ENCODE measurements around the gene LRBA. TPM values are rescaled to one million over a fixed set of nuclear protein-coding genes. Genes with fewer than 3 reads are reported as not detected.

The LRBA gene
- total and polyA plus RNA-seq, 4 experiments from 2014 or later: 17.1 to 64.5 (median 45.4) TPM

- Histone ChIP-seq H3K36me3 (ENCODE audit: insufficient read depth, low read length) (no peaks in the 10 kb centered on the region), H3K27me3 (ENCODE audit: insufficient read depth, low read length) (no peaks in the 10 kb centered on the region), H3K27ac (ENCODE audit: low read depth, low read length) (no peak overlapping the region), H3K4me1 (ENCODE audit: insufficient read depth, low read length) (no peaks in the 10 kb centered on the region), H3K9me3 (ENCODE audit: control insufficient read depth in 1 of 2, low read length in 2 of 2) (no peaks in the 10 kb centered on the region), H3K4me3 (ENCODE audit: low read length in 2 of 2) (no peak overlapping the region)
- peaks cover 10 to 19% of the 10 kb centered on the region in 2 donors for H3K36me3 Mint-ChIP-seq
- CTCF ChIA-PET (ENCODE audit: partially characterized antibody): no interaction called here
- peaks cover 0 to 2% (median 0%) of the 10 kb centered on the region in 8 donors for H3K9me3 Mint-ChIP-seq
- H3K27ac Mint-ChIP-seq: no peak overlapping the region
- POLR2A ChIA-PET (ENCODE audit: partially characterized antibody): no interaction called here
- intact Hi-C loops (cut with micrococcal nuclease): no loop called here
- peaks cover 0 to 4% (median 1%) of the 10 kb centered on the region in 4 donors for H3K4me1 Mint-ChIP-seq
- H3K4me3 Mint-ChIP-seq: no peak overlapping the region
- no peaks in the 10 kb centered on the region for H3K27me3 Mint-ChIP-seq
- no peak for DNase-seq
Measured at GRCh38 chr4:150694438-150694837, 320.6 kb downstream of the LRBA start.

- POLR2A ChIA-PET (ENCODE audit: partially characterized antibody): no interaction called here
Measured at GRCh38 chr4:150683775-150684350, 331.2 kb downstream of the LRBA start.

GRCh38 chr4:150682126-150682525 is 333.0 kb downstream of the LRBA start:
- H3K4me3 Mint-ChIP-seq: no peak overlapping the region
- Histone ChIP-seq H3K27me3 (ENCODE audit: insufficient read depth, low read length) (no peaks in the 10 kb centered on the region), H3K4me3 (ENCODE audit: low read length in 2 of 2) (no peak overlapping the region), H3K4me1 (ENCODE audit: insufficient read depth, low read length) (no peaks in the 10 kb centered on the region), H3K9me3 (ENCODE audit: control insufficient read depth in 1 of 2, low read length in 2 of 2) (no peaks in the 10 kb centered on the region), H3K27ac (ENCODE audit: low read depth, low read length) (no peak overlapping the region), H3K36me3 (ENCODE audit: insufficient read depth, low read length) (peaks cover 3% of the 10 kb centered on the region)
- peaks cover 0 to 8% (median 0%) of the 10 kb centered on the region in 4 donors for H3K4me1 Mint-ChIP-seq
- H3K36me3 Mint-ChIP-seq: peaks cover 28 to 34% of the 10 kb centered on the region in 2 donors
- DNase-seq: no peak
- POLR2A ChIA-PET (ENCODE audit: partially characterized antibody): no interaction called here
- H3K27me3 Mint-ChIP-seq: no peaks in the 10 kb centered on the region
- CTCF ChIA-PET (ENCODE audit: partially characterized antibody): no interaction called here
- H3K9me3 Mint-ChIP-seq: peaks cover 0 to 1% (median 0%) of the 10 kb centered on the region in 8 donors
- peak overlapping the region in 1 of 7 donors; percentile 43 for H3K27ac Mint-ChIP-seq
- intact Hi-C loops (cut with micrococcal nuclease): loop anchor here (5.0 kb wide), 1 partner anchor 40 kb away; no protein-coding TSS in a partner anchor

More at GRCh38 chr4:150683775-150684350, 331.2 kb downstream of the LRBA start:
- H3K4me3 Mint-ChIP-seq: no peak overlapping the region
- H3K36me3 Mint-ChIP-seq: peaks cover 21 to 29% of the 10 kb centered on the region in 2 donors
- no peak for DNase-seq
- no peaks in the 10 kb centered on the region for H3K27me3 Mint-ChIP-seq
- Histone ChIP-seq H3K36me3 (ENCODE audit: insufficient read depth, low read length) (peaks cover 3% of the 10 kb centered on the region), H3K4me3 (ENCODE audit: low read length in 2 of 2) (no peak overlapping the region), H3K27ac (ENCODE audit: low read depth, low read length) (no peak overlapping the region), H3K4me1 (ENCODE audit: insufficient read depth, low read length) (no peaks in the 10 kb centered on the region), H3K9me3 (ENCODE audit: control insufficient read depth in 1 of 2, low read length in 2 of 2) (no peaks in the 10 kb centered on the region), H3K27me3 (ENCODE audit: insufficient read depth, low read length) (no peaks in the 10 kb centered on the region)
- H3K27ac Mint-ChIP-seq: peak overlapping the region in 1 of 7 donors; percentile 48
- H3K4me1 Mint-ChIP-seq: peaks cover 0 to 8% (median 3%) of the 10 kb centered on the region in 4 donors
- CTCF ChIA-PET (ENCODE audit: partially characterized antibody): no interaction called here
- H3K9me3 Mint-ChIP-seq: peaks cover 0 to 1% (median 0%) of the 10 kb centered on the region in 8 donors
- intact Hi-C loops (cut with micrococcal nuclease): loop anchor here (5.0 kb wide), 1 partner anchor 42 kb away; no protein-coding TSS in a partner anchor

- CTCF ChIA-PET (ENCODE audit: partially characterized antibody): no interaction called here
- H3K4me1 Mint-ChIP-seq: peaks cover 0 to 7% (median 0%) of the 10 kb centered on the region in 4 donors
- intact Hi-C loops (cut with micrococcal nuclease): loop anchor here (5.0 kb wide), 1 partner anchor 39 kb away; no protein-coding TSS in a partner anchor
- no peak overlapping the region for H3K4me3 Mint-ChIP-seq
- POLR2A ChIA-PET (ENCODE audit: partially characterized antibody): no interaction called here
- H3K9me3 Mint-ChIP-seq: peaks cover 0 to 1% (median 0%) of the 10 kb centered on the region in 8 donors
- DNase-seq: no peak
- no peak overlapping the region for H3K27ac Mint-ChIP-seq
- Histone ChIP-seq H3K27me3 (ENCODE audit: insufficient read depth, low read length) (no peaks in the 10 kb centered on the region), H3K36me3 (ENCODE audit: insufficient read depth, low read length) (peaks cover 3% of the 10 kb centered on the region), H3K4me3 (ENCODE audit: low read length in 2 of 2) (no peak overlapping the region), H3K27ac (ENCODE audit: low read depth, low read length) (no peak overlapping the region), H3K4me1 (ENCODE audit: insufficient read depth, low read length) (no peaks in the 10 kb centered on the region), H3K9me3 (ENCODE audit: control insufficient read depth in 1 of 2, low read length in 2 of 2) (no peaks in the 10 kb centered on the region)
- H3K36me3 Mint-ChIP-seq: peaks cover 30 to 34% of the 10 kb centered on the region in 2 donors
- no peaks in the 10 kb centered on the region for H3K27me3 Mint-ChIP-seq
Measured at GRCh38 chr4:150681063-150681462, 334.0 kb downstream of the LRBA start.

- Histone ChIP-seq H3K4me3 (ENCODE audit: low read length in 2 of 2) (no peak overlapping the region), H3K27ac (ENCODE audit: low read depth, low read length) (no peak overlapping the region), H3K9me3 (ENCODE audit: control insufficient read depth in 1 of 2, low read length in 2 of 2) (no peaks in the 10 kb centered on the region), H3K27me3 (ENCODE audit: insufficient read depth, low read length) (no peaks in the 10 kb centered on the region), H3K36me3 (ENCODE audit: insufficient read depth, low read length) (peaks cover 3% of the 10 kb centered on the region), H3K4me1 (ENCODE audit: insufficient read depth, low read length) (no peaks in the 10 kb centered on the region)
- ChIA-PET POLR2A (ENCODE audit: partially characterized antibody) (no interaction called here), CTCF (ENCODE audit: partially characterized antibody) (no interaction called here)
- Mint-ChIP-seq H3K27me3 (no peaks in the 10 kb centered on the region), H3K36me3 (peaks cover 29 to 34% of the 10 kb centered on the region in 2 donors), H3K4me3 (no peak overlapping the region), H3K9me3 (peaks cover 0 to 1% (median 0%) of the 10 kb centered on the region in 8 donors), H3K4me1 (peaks cover 0 to 7% (median 0%) of the 10 kb centered on the region in 4 donors), H3K27ac (no peak overlapping the region)
- no peak for DNase-seq
- intact Hi-C loops (cut with micrococcal nuclease): loop anchor here (5.0 kb wide), 1 partner anchor 38 kb away; no protein-coding TSS in a partner anchor
Measured at GRCh38 chr4:150680651-150681050, 334.4 kb downstream of the LRBA start.

GRCh38 chr4:150679765-150680343 is 335.2 kb downstream of the LRBA start:
- no peaks in the 10 kb centered on the region for H3K27me3 Mint-ChIP-seq
- POLR2A ChIA-PET (ENCODE audit: partially characterized antibody): no interaction called here
- no peak for DNase-seq
- Histone ChIP-seq H3K9me3 (ENCODE audit: control insufficient read depth in 1 of 2, low read length in 2 of 2) (no peaks in the 10 kb centered on the region), H3K27ac (ENCODE audit: low read depth, low read length) (no peak overlapping the region), H3K36me3 (ENCODE audit: insufficient read depth, low read length) (peaks cover 3% of the 10 kb centered on the region), H3K4me3 (ENCODE audit: low read length in 2 of 2) (no peak overlapping the region), H3K27me3 (ENCODE audit: insufficient read depth, low read length) (no peaks in the 10 kb centered on the region), H3K4me1 (ENCODE audit: insufficient read depth, low read length) (no peaks in the 10 kb centered on the region)
- H3K27ac Mint-ChIP-seq: no peak overlapping the region
- peaks cover 0 to 1% (median 0%) of the 10 kb centered on the region in 8 donors for H3K9me3 Mint-ChIP-seq
- no peak overlapping the region for H3K4me3 Mint-ChIP-seq
- H3K36me3 Mint-ChIP-seq: peaks cover 27 to 32% of the 10 kb centered on the region in 2 donors
- peaks cover 0 to 5% (median 0%) of the 10 kb centered on the region in 4 donors for H3K4me1 Mint-ChIP-seq
- intact Hi-C loops (cut with micrococcal nuclease): loop anchor here (5.0 kb wide), 1 partner anchor 38 kb away; no protein-coding TSS in a partner anchor
- CTCF ChIA-PET (ENCODE audit: partially characterized antibody): no interaction called here

- H3K9me3 Mint-ChIP-seq: peaks cover 0 to 1% (median 0%) of the 10 kb centered on the region in 8 donors
- no peak overlapping the region for H3K4me3 Mint-ChIP-seq
- POLR2A ChIA-PET (ENCODE audit: partially characterized antibody): no interaction called here
- CTCF ChIA-PET (ENCODE audit: partially characterized antibody): interaction anchor here (0.5 kb wide), 1 partner anchor 289 kb away, joined by 3 read pairs; no protein-coding TSS in a partner anchor
- no peaks in the 10 kb centered on the region for H3K27me3 Mint-ChIP-seq
- no peak for DNase-seq
- H3K27ac ChIP-seq (ENCODE audit: low read depth, low read length): no peak overlapping the region
- H3K4me1 ChIP-seq (ENCODE audit: insufficient read depth, low read length): no peaks in the 10 kb centered on the region
- H3K4me3 ChIP-seq (ENCODE audit: low read length in 2 of 2): no peak overlapping the region
- no peak overlapping the region for H3K27ac Mint-ChIP-seq
- H3K4me1 Mint-ChIP-seq: peaks cover 0 to 3% (median 0%) of the 10 kb centered on the region in 4 donors
- H3K36me3 Mint-ChIP-seq: peaks cover 27 to 29% of the 10 kb centered on the region in 2 donors
- no peaks in the 10 kb centered on the region for H3K9me3 ChIP-seq (ENCODE audit: control insufficient read depth in 1 of 2, low read length in 2 of 2)
- peaks cover 3% of the 10 kb centered on the region for H3K36me3 ChIP-seq (ENCODE audit: insufficient read depth, low read length)
- no peaks in the 10 kb centered on the region for H3K27me3 ChIP-seq (ENCODE audit: insufficient read depth, low read length)
- intact Hi-C loops (cut with micrococcal nuclease): no loop called here
Measured at GRCh38 chr4:150679018-150679764, 335.9 kb downstream of the LRBA start.
